Effector memory CD8-positive, alpha-beta T cell (primary cell): ENCODE results near the gene AGPAT3.
A peak's percentile ranks its signal among the peaks of the same experiment; 100 is the strongest.

Experiments
- ATAC-seq: fragments of 150-1000 bp; cut with Tn5 transposase; replicated peaks from 2 replicates; pipeline ENCODE4 v1.10.0; 2021; ENCODE audit warnings: mild to moderate bottlenecking, moderate library complexity
- DNase-seq, 3 experiments: peaks; one replicate each; pipeline ENCODE4 v3.0.0; 2021
- H3K27ac Mint-ChIP-seq, 2 donors: one replicate each; pipeline ENCODE4 v1.8.0; 2022; ENCODE audit warnings: mild to moderate bottlenecking in 2 of 2, mixed read lengths in 2 of 2, moderate library complexity in 2 of 2
- H3K27me3 Mint-ChIP-seq, 2 donors: one replicate each; pipeline ENCODE4 v1.8.0; 2022; ENCODE audit warnings: mixed read lengths in 2 of 2
- H3K36me3 Mint-ChIP-seq: one replicate; pipeline ENCODE4 v1.8.0; 2022; ENCODE audit warnings: mild to moderate bottlenecking, moderate library complexity, mixed read lengths; ENCODE audit not compliant: insufficient read depth
- H3K4me1 Mint-ChIP-seq, 2 donors: one replicate each; pipeline ENCODE4 v1.8.0; 2022; ENCODE audit warnings: low read depth in 2 of 2, mixed read lengths in 2 of 2
- H3K4me3 Mint-ChIP-seq, 2 donors: one replicate each; pipeline ENCODE4 v1.8.0; 2022; ENCODE audit warnings: mild to moderate bottlenecking in 2 of 2, mixed read lengths in 2 of 2, moderate library complexity in 2 of 2
- H3K9me3 Mint-ChIP-seq, 2 donors: one replicate each; pipeline ENCODE4 v1.8.0; 2022; ENCODE audit warnings: mixed read lengths in 2 of 2

AGPAT3 gene

GRCh38 chr21:43924421-43925095 is 59.5 kb downstream of the AGPAT3 start:
- peaks cover 14% of the 10 kb centered on the region for H3K36me3 Mint-ChIP-seq
- H3K27ac Mint-ChIP-seq, result peak overlapping the region in 1 of 2 donors; percentile 78
- H3K4me1 Mint-ChIP-seq, result peaks cover 28 to 35% of the 10 kb centered on the region in 2 donors
- DNase-seq (no peak), ATAC-seq (no peak)
- no peaks in the 10 kb centered on the region for H3K27me3 Mint-ChIP-seq
- H3K4me3 Mint-ChIP-seq, result no peak overlapping the region
- H3K9me3 Mint-ChIP-seq, result no peaks in the 10 kb centered on the region

GRCh38 chr21:43925096-43925481 is 60.1 kb downstream of the AGPAT3 start:
- Mint-ChIP-seq H3K9me3 (no peaks in the 10 kb centered on the region), H3K27ac (peak overlapping the region in 1 of 2 donors; percentile 78), H3K36me3 (peaks cover 14% of the 10 kb centered on the region), H3K4me3 (no peak overlapping the region), H3K27me3 (no peaks in the 10 kb centered on the region), H3K4me1 (peaks cover 26 to 33% of the 10 kb centered on the region in 2 donors)
- no peak for DNase-seq
- ATAC-seq, result no peak

- Mint-ChIP-seq H3K27ac (peak overlapping the region in 1 of 2 donors; percentile 78), H3K4me1 (peaks cover 21 to 30% of the 10 kb centered on the region in 2 donors), H3K27me3 (no peaks in the 10 kb centered on the region), H3K36me3 (peaks cover 16% of the 10 kb centered on the region), H3K9me3 (no peaks in the 10 kb centered on the region), H3K4me3 (no peak overlapping the region)
- ATAC-seq, result no peak
- no peak for DNase-seq
These were observed 60.6 kb downstream of the AGPAT3 start for GRCh38 chr21:43925609-43926008.

GRCh38 chr21:43926196-43926595 is 61.2 kb downstream of the AGPAT3 start:
- DNase-seq (no peak), ATAC-seq (no peak)
- Mint-ChIP-seq H3K27ac (no peak overlapping the region), H3K4me1 (peaks cover 19 to 25% of the 10 kb centered on the region in 2 donors), H3K9me3 (no peaks in the 10 kb centered on the region), H3K36me3 (peaks cover 15% of the 10 kb centered on the region), H3K4me3 (no peak overlapping the region), H3K27me3 (no peaks in the 10 kb centered on the region)

GRCh38 chr21:43927591-43928221 is 62.7 kb downstream of the AGPAT3 start:
- Mint-ChIP-seq H3K9me3 (no peaks in the 10 kb centered on the region), H3K4me1 (peaks cover 12 to 26% of the 10 kb centered on the region in 2 donors), H3K4me3 (no peak overlapping the region), H3K27me3 (no peaks in the 10 kb centered on the region), H3K27ac (no peak overlapping the region), H3K36me3 (peaks cover 12% of the 10 kb centered on the region)
- no peak for DNase-seq
- ATAC-seq, result no peak

- no peak overlapping the region for H3K27ac Mint-ChIP-seq
- peaks cover 18 to 33% of the 10 kb centered on the region in 2 donors for H3K4me1 Mint-ChIP-seq
- ATAC-seq, result no peak
- H3K9me3 Mint-ChIP-seq, result no peaks in the 10 kb centered on the region
- no peak for DNase-seq
- no peaks in the 10 kb centered on the region for H3K27me3 Mint-ChIP-seq
- no peak overlapping the region for H3K4me3 Mint-ChIP-seq
- peaks cover 12% of the 10 kb centered on the region for H3K36me3 Mint-ChIP-seq
These were observed 63.5 kb downstream of the AGPAT3 start for GRCh38 chr21:43928222-43929125.

- H3K27ac Mint-ChIP-seq, result no peak overlapping the region
- ATAC-seq (no peak), DNase-seq (no peak)
- peaks cover 16 to 33% of the 10 kb centered on the region in 2 donors for H3K4me1 Mint-ChIP-seq
- H3K27me3 Mint-ChIP-seq, result no peaks in the 10 kb centered on the region
- no peaks in the 10 kb centered on the region for H3K9me3 Mint-ChIP-seq
- peaks cover 12% of the 10 kb centered on the region for H3K36me3 Mint-ChIP-seq
- H3K4me3 Mint-ChIP-seq, result no peak overlapping the region
These were observed 64.4 kb downstream of the AGPAT3 start for GRCh38 chr21:43929217-43929971.

- peaks cover 15 to 30% of the 10 kb centered on the region in 2 donors for H3K4me1 Mint-ChIP-seq
- H3K27ac Mint-ChIP-seq, result no peak overlapping the region
- no peak for DNase-seq
- no peak overlapping the region for H3K4me3 Mint-ChIP-seq
- ATAC-seq, result no peak
- no peaks in the 10 kb centered on the region for H3K9me3 Mint-ChIP-seq
- H3K36me3 Mint-ChIP-seq, result peaks cover 12% of the 10 kb centered on the region
- no peaks in the 10 kb centered on the region for H3K27me3 Mint-ChIP-seq
These were observed 65.2 kb downstream of the AGPAT3 start for GRCh38 chr21:43930074-43930847.

- Mint-ChIP-seq H3K27me3 (no peaks in the 10 kb centered on the region), H3K9me3 (no peaks in the 10 kb centered on the region), H3K36me3 (peaks cover 12% of the 10 kb centered on the region), H3K27ac (no peak overlapping the region), H3K4me1 (peaks cover 13 to 30% of the 10 kb centered on the region in 2 donors), H3K4me3 (no peak overlapping the region)
- no peak for DNase-seq
- ATAC-seq, result no peak
These were observed 65.9 kb downstream of the AGPAT3 start for GRCh38 chr21:43930848-43931375.

GRCh38 chr21:43931489-43931888 is 66.5 kb downstream of the AGPAT3 start:
- Mint-ChIP-seq H3K36me3 (peaks cover 9% of the 10 kb centered on the region), H3K27me3 (no peaks in the 10 kb centered on the region), H3K9me3 (no peaks in the 10 kb centered on the region), H3K27ac (no peak overlapping the region), H3K4me3 (no peak overlapping the region), H3K4me1 (peaks cover 13 to 30% of the 10 kb centered on the region in 2 donors)
- DNase-seq, result no peak
- no peak for ATAC-seq

- ATAC-seq, result no peak
- Mint-ChIP-seq H3K4me3 (no peak overlapping the region), H3K9me3 (no peaks in the 10 kb centered on the region), H3K27ac (no peak overlapping the region), H3K4me1 (peaks cover 13 to 30% of the 10 kb centered on the region in 2 donors), H3K27me3 (no peaks in the 10 kb centered on the region), H3K36me3 (peaks cover 9% of the 10 kb centered on the region)
- DNase-seq, result no peak
These were observed 67.0 kb downstream of the AGPAT3 start for GRCh38 chr21:43932005-43932404.

GRCh38 chr21:43933199-43933598 is 68.2 kb downstream of the AGPAT3 start:
- Mint-ChIP-seq H3K4me3 (no peak overlapping the region), H3K36me3 (peaks cover 9% of the 10 kb centered on the region), H3K27ac (no peak overlapping the region), H3K9me3 (no peaks in the 10 kb centered on the region), H3K27me3 (no peaks in the 10 kb centered on the region), H3K4me1 (peaks cover 17 to 34% of the 10 kb centered on the region in 2 donors)
- no peak for ATAC-seq
- DNase-seq, result no peak
